Immature natural killer cell (primary cell): ENCODE results near the gene TPX2. TPM values are rescaled to one million over a fixed set of nuclear protein-coding genes. Genes with fewer than 3 reads are reported as not detected.
A peak's percentile ranks its signal among the peaks of the same experiment; 100 is the strongest.

Experiments used
- DNase-seq, 3 donors: peaks; one replicate each; pipeline ENCODE4 v3.0.0; 2022; ENCODE audit warnings: mixed read lengths in 1 of 3
- H3K27ac Mint-ChIP-seq, 6 donors: one replicate each; pipeline ENCODE4 v1.8.0; 2020; ENCODE audit warnings: mixed read lengths in 6 of 6, mild to moderate bottlenecking in 5 of 6, inconsistent platforms in 4 of 6, moderate library complexity in 3 of 6
- H3K27me3 Mint-ChIP-seq, 3 donors: one replicate each; pipeline ENCODE4 v1.8.0; 2020 to 2021; ENCODE audit warnings: low read depth in 3 of 3, mild to moderate bottlenecking in 3 of 3, mixed read lengths in 3 of 3, moderate library complexity in 3 of 3, inconsistent platforms in 1 of 3
- H3K36me3 Mint-ChIP-seq, 3 donors: one replicate each; pipeline ENCODE4 v1.8.0; 2020; ENCODE audit warnings: mixed read lengths in 3 of 3, inconsistent platforms in 2 of 3, mild to moderate bottlenecking in 2 of 3
- H3K4me1 Mint-ChIP-seq, 2 donors: one replicate each; pipeline ENCODE4 v1.8.0; 2020; ENCODE audit warnings: inconsistent platforms in 2 of 2, mild to moderate bottlenecking in 2 of 2, mixed read lengths in 2 of 2, moderate library complexity in 1 of 2
- H3K4me3 Mint-ChIP-seq, 5 donors: one replicate each; pipeline ENCODE4 v1.8.0; 2020; ENCODE audit warnings: mild to moderate bottlenecking in 5 of 5, mixed read lengths in 5 of 5, inconsistent platforms in 3 of 5, moderate library complexity in 3 of 5
- H3K9me3 Mint-ChIP-seq, 6 donors: one replicate each; pipeline ENCODE4 v1.8.0; 2020; ENCODE audit warnings: mild to moderate bottlenecking in 6 of 6, mixed read lengths in 6 of 6, inconsistent platforms in 4 of 6, moderate library complexity in 3 of 6
- polyA plus RNA-seq, 3 donors: library from polyadenylated mRNA; unstranded; fragments of 300-500 nt; fragmentation: Illumina TruSeq; gene quantifications; one replicate each; pipeline ENCODE4 v1.2.3, GENCODE V29; 2021

Gene TPX2
- polyA plus RNA-seq, 3 donors from 2014 or later, result 1.2 to 3.0 (median 1.8) TPM

GRCh38 chr20:31781945-31782344, 42.9 kb downstream of the TPX2 start:
- H3K27ac Mint-ChIP-seq, result no peak overlapping the region
- H3K9me3 Mint-ChIP-seq, result no peaks in the 10 kb centered on the region
- DNase-seq, result no peak
- H3K4me1 Mint-ChIP-seq, result no peaks in the 10 kb centered on the region
- no peak overlapping the region for H3K4me3 Mint-ChIP-seq
- no peaks in the 10 kb centered on the region for H3K27me3 Mint-ChIP-seq
- no peaks in the 10 kb centered on the region for H3K36me3 Mint-ChIP-seq

GRCh38 chr20:31784354-31785044, 45.4 kb downstream of the TPX2 start:
- Mint-ChIP-seq H3K36me3 (no peaks in the 10 kb centered on the region), H3K27ac (no peak overlapping the region), H3K9me3 (no peaks in the 10 kb centered on the region), H3K4me1 (peaks cover 3 to 9% of the 10 kb centered on the region in 2 donors), H3K4me3 (no peak overlapping the region), H3K27me3 (no peaks in the 10 kb centered on the region)
- DNase-seq, result no peak

- no peaks in the 10 kb centered on the region for H3K27me3 Mint-ChIP-seq
- no peak overlapping the region for H3K4me3 Mint-ChIP-seq
- no peaks in the 10 kb centered on the region for H3K9me3 Mint-ChIP-seq
- no peak overlapping the region for H3K27ac Mint-ChIP-seq
- no peaks in the 10 kb centered on the region for H3K36me3 Mint-ChIP-seq
- DNase-seq, result no peak
- H3K4me1 Mint-ChIP-seq, result peaks cover 3 to 9% of the 10 kb centered on the region in 2 donors
Measured at GRCh38 chr20:31785089-31785488, 46.0 kb downstream of the TPX2 start.

GRCh38 chr20:31788578-31788977, 49.5 kb downstream of the TPX2 start:
- H3K4me3 Mint-ChIP-seq, result no peak overlapping the region
- no peak for DNase-seq
- H3K4me1 Mint-ChIP-seq, result peaks cover 3 to 9% of the 10 kb centered on the region in 2 donors
- no peak overlapping the region for H3K27ac Mint-ChIP-seq
- H3K27me3 Mint-ChIP-seq, result no peaks in the 10 kb centered on the region
- H3K9me3 Mint-ChIP-seq, result no peaks in the 10 kb centered on the region
- no peaks in the 10 kb centered on the region for H3K36me3 Mint-ChIP-seq

GRCh38 chr20:31790401-31790800, 51.3 kb downstream of the TPX2 start:
- Mint-ChIP-seq H3K36me3 (no peaks in the 10 kb centered on the region), H3K9me3 (no peaks in the 10 kb centered on the region), H3K4me3 (no peak overlapping the region), H3K27me3 (no peaks in the 10 kb centered on the region), H3K27ac (no peak overlapping the region), H3K4me1 (peaks cover 3 to 9% of the 10 kb centered on the region in 2 donors)
- no peak for DNase-seq

- H3K36me3 Mint-ChIP-seq, result no peaks in the 10 kb centered on the region
- DNase-seq, result no peak
- no peaks in the 10 kb centered on the region for H3K4me1 Mint-ChIP-seq
- H3K4me3 Mint-ChIP-seq, result no peak overlapping the region
- H3K9me3 Mint-ChIP-seq, result no peaks in the 10 kb centered on the region
- H3K27ac Mint-ChIP-seq, result no peak overlapping the region
- no peaks in the 10 kb centered on the region for H3K27me3 Mint-ChIP-seq
Measured at GRCh38 chr20:31797364-31797763, 58.3 kb downstream of the TPX2 start.

- Mint-ChIP-seq H3K9me3 (no peaks in the 10 kb centered on the region), H3K4me1 (peaks cover 5 to 11% of the 10 kb centered on the region in 2 donors), H3K27ac (no peak overlapping the region), H3K4me3 (no peak overlapping the region), H3K36me3 (no peaks in the 10 kb centered on the region), H3K27me3 (peaks cover 0 to 1% (median 0%) of the 10 kb centered on the region in 3 donors)
- DNase-seq, result no peak
Measured at GRCh38 chr20:31801508-31801907, 62.4 kb downstream of the TPX2 start.

- Mint-ChIP-seq H3K4me1 (peaks cover 5 to 11% of the 10 kb centered on the region in 2 donors), H3K4me3 (no peak overlapping the region), H3K27ac (peak overlapping the region in 1 of 6 donors; percentile 13), H3K36me3 (no peaks in the 10 kb centered on the region), H3K27me3 (peaks cover 0 to 1% (median 0%) of the 10 kb centered on the region in 3 donors), H3K9me3 (no peaks in the 10 kb centered on the region)
- DNase-seq, result no peak
Measured at GRCh38 chr20:31803552-31804291, 64.6 kb downstream of the TPX2 start.

GRCh38 chr20:31806564-31807355, 67.7 kb downstream of the TPX2 start:
- DNase-seq, result no peak
- peaks cover 5 to 11% of the 10 kb centered on the region in 2 donors for H3K4me1 Mint-ChIP-seq
- H3K9me3 Mint-ChIP-seq, result no peaks in the 10 kb centered on the region
- H3K27me3 Mint-ChIP-seq, result peaks cover 1 to 2% (median 1%) of the 10 kb centered on the region in 3 donors
- H3K4me3 Mint-ChIP-seq, result no peak overlapping the region
- H3K27ac Mint-ChIP-seq, result no peak overlapping the region
- H3K36me3 Mint-ChIP-seq, result no peaks in the 10 kb centered on the region

GRCh38 chr20:31808481-31808880, 69.4 kb downstream of the TPX2 start:
- Mint-ChIP-seq H3K4me3 (no peak overlapping the region), H3K36me3 (no peaks in the 10 kb centered on the region), H3K27me3 (peaks cover 1 to 2% (median 1%) of the 10 kb centered on the region in 3 donors), H3K9me3 (no peaks in the 10 kb centered on the region), H3K27ac (no peak overlapping the region), H3K4me1 (peaks cover 2 to 8% of the 10 kb centered on the region in 2 donors)
- DNase-seq, result no peak

GRCh38 chr20:31809661-31810060, 70.6 kb downstream of the TPX2 start:
- no peak for DNase-seq
- Mint-ChIP-seq H3K36me3 (no peaks in the 10 kb centered on the region), H3K4me1 (no peaks in the 10 kb centered on the region), H3K4me3 (no peak overlapping the region), H3K27ac (no peak overlapping the region), H3K27me3 (peaks cover 0 to 2% (median 1%) of the 10 kb centered on the region in 3 donors), H3K9me3 (no peaks in the 10 kb centered on the region)

GRCh38 chr20:31811198-31811597, 72.1 kb downstream of the TPX2 start:
- H3K36me3 Mint-ChIP-seq, result no peaks in the 10 kb centered on the region
- no peak overlapping the region for H3K4me3 Mint-ChIP-seq
- DNase-seq, result no peak
- no peak overlapping the region for H3K27ac Mint-ChIP-seq
- no peaks in the 10 kb centered on the region for H3K4me1 Mint-ChIP-seq
- H3K27me3 Mint-ChIP-seq, result peaks cover 1 to 2% (median 2%) of the 10 kb centered on the region in 3 donors
- H3K9me3 Mint-ChIP-seq, result no peaks in the 10 kb centered on the region

GRCh38 chr20:31811796-31812728, 73.0 kb downstream of the TPX2 start:
- Mint-ChIP-seq H3K9me3 (no peaks in the 10 kb centered on the region), H3K27me3 (peaks cover 1 to 2% (median 2%) of the 10 kb centered on the region in 3 donors), H3K4me1 (no peaks in the 10 kb centered on the region), H3K27ac (no peak overlapping the region), H3K36me3 (no peaks in the 10 kb centered on the region), H3K4me3 (no peak overlapping the region)
- DNase-seq, result no peak
